DOHH2 (cell line): ENCODE measurements around the gene NPBWR2.

Experiments
- H3F3A ChIP-seq: fragments of 200-600 bp; sonication (generic), shearing (Covaris generic); 2 replicates; pipeline ENCODE4 v1.6.0; 2016; ENCODE audit warnings: antibody characterized with exemption, mild to moderate bottlenecking; ENCODE audit not compliant: control insufficient read depth, insufficient read depth
- H3K27ac ChIP-seq: fragments of 200-600 bp; sonication (generic); 2 replicates; pipeline ENCODE4 v1.5.1; 2014; ENCODE audit warnings: low read depth, mild to moderate bottlenecking, low read length, moderate library complexity
- H3K27me3 ChIP-seq: fragments of 200-600 bp; sonication (generic); 2 replicates; pipeline ENCODE4 v1.6.1; 2014; ENCODE audit warnings: mild to moderate bottlenecking, low read length, mixed read lengths; ENCODE audit not compliant: control insufficient read depth
- H3K36me3 ChIP-seq: fragments of 200-600 bp; sonication (generic); 2 replicates; pipeline ENCODE4 v1.6.1; 2014; ENCODE audit warnings: mild to moderate bottlenecking, low read length, moderate library complexity, mixed read lengths; ENCODE audit not compliant: control insufficient read depth
- H3K4me1 ChIP-seq: fragments of 200-600 bp; sonication (generic); 2 replicates; pipeline ENCODE4 v1.6.1; 2014; ENCODE audit warnings: mild to moderate bottlenecking, low read length, mixed read lengths; ENCODE audit not compliant: control insufficient read depth
- H3K4me2 ChIP-seq: fragments of 200-600 bp; sonication (generic); 2 replicates; pipeline ENCODE4 v1.6.0; 2014; ENCODE audit warnings: mild to moderate bottlenecking, low read length, moderate library complexity
- H3K4me3 ChIP-seq: fragments of 200-600 bp; sonication (generic); 2 replicates; pipeline ENCODE4 v1.5.1; 2014; ENCODE audit warnings: mild to moderate bottlenecking, low read length, mixed read lengths
- H3K79me2 ChIP-seq: fragments of 200-600 bp; sonication (generic); 2 replicates; pipeline ENCODE4 v1.6.1; 2014; ENCODE audit warnings: mild to moderate bottlenecking, low read length, mixed read lengths; ENCODE audit not compliant: control insufficient read depth
- H3K9me2 ChIP-seq: fragments of 200-600 bp; sonication (generic); replicated peaks from 2 replicates; pipeline ENCODE4 v1.6.1; 2014; ENCODE audit warnings: mild to moderate bottlenecking, low read length, mixed read lengths; ENCODE audit not compliant: control insufficient read depth
- H3K9me3 ChIP-seq: fragments of 200-600 bp; sonication (generic); 2 replicates; pipeline ENCODE4 v1.6.1; 2014; ENCODE audit warnings: antibody characterized with exemption, low read length, mixed read lengths; ENCODE audit not compliant: control insufficient read depth, insufficient read depth
- H4K20me1 ChIP-seq: fragments of 200-600 bp; sonication (generic); 2 replicates; pipeline ENCODE4 v1.6.0; 2014; ENCODE audit warnings: low read depth, mild to moderate bottlenecking, antibody characterized with exemption, low read length, moderate library complexity; ENCODE audit not compliant: control insufficient read depth, insufficient read depth
- EZH2phosphoT487 ChIP-seq: fragments of 200-600 bp; sonication (generic); IDR thresholded peaks from 2 replicates; pipeline ENCODE4 v1.6.1; 2017; ENCODE audit warnings: borderline replicate concordance, mild to moderate bottlenecking, antibody characterized with exemption, low read length, moderate library complexity, mixed read lengths
- TF ChIP-seq, protein P1 (sequence below): fragments of 200-600 bp; sonication (generic); IDR thresholded peaks from one replicate; pipeline ENCODE4 v1.5.1; 2014; ENCODE audit warnings: antibody characterized with exemption, mild to moderate bottlenecking, low read depth, low read length; ENCODE audit not compliant: poor library complexity, severe bottlenecking

Gene NPBWR2

GRCh38 chr20:64063389-64064144 is 43.8 kb downstream of the NPBWR2 start:
- Histone ChIP-seq H3K79me2 (peaks cover 13% of the 10 kb centered on the region), H3K27me3 (no peaks in the 10 kb centered on the region; the same call in 1 of the 2 replicates), H3K4me3 (peak overlapping the region; percentile 86), H3K4me2 (peak overlapping the region; percentile 76), H3K4me1 (peaks cover 48% of the 10 kb centered on the region), H4K20me1 (no peaks in the 10 kb centered on the region), H3K9me3 (no peaks in the 10 kb centered on the region), H3F3A (peaks cover 2% of the 10 kb centered on the region; the same call in 1 of the 2 replicates), H3K36me3 (no peaks in the 10 kb centered on the region), H3K27ac (no peak overlapping the region), H3K9me2 (no peaks in the 10 kb centered on the region)
- TF ChIP-seq, protein P1, sequence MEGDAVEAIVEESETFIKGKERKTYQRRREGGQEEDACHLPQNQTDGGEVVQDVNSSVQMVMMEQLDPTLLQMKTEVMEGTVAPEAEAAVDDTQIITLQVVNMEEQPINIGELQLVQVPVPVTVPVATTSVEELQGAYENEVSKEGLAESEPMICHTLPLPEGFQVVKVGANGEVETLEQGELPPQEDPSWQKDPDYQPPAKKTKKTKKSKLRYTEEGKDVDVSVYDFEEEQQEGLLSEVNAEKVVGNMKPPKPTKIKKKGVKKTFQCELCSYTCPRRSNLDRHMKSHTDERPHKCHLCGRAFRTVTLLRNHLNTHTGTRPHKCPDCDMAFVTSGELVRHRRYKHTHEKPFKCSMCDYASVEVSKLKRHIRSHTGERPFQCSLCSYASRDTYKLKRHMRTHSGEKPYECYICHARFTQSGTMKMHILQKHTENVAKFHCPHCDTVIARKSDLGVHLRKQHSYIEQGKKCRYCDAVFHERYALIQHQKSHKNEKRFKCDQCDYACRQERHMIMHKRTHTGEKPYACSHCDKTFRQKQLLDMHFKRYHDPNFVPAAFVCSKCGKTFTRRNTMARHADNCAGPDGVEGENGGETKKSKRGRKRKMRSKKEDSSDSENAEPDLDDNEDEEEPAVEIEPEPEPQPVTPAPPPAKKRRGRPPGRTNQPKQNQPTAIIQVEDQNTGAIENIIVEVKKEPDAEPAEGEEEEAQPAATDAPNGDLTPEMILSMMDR, result no peak
- no peak for TF ChIP-seq EZH2phosphoT487

GRCh38 chr20:64062596-64063388 is 44.6 kb downstream of the NPBWR2 start, which contains the start of gene TCEA2:
Gene TCEA2, plus strand, starts transcription at chr20:64063198. Its CDS starts 115 bp downstream, at chr20:64063313.
- Histone ChIP-seq H4K20me1 (no peaks in the 10 kb centered on the region), H3K4me3 (peak within 1 kb of the TSS; percentile 86), H3K27me3 (no peaks in the 10 kb centered on the region; the same call in 1 of the 2 replicates), H3K79me2 (peaks cover 13% of the 10 kb centered on the region), H3F3A (peaks cover 2% of the 10 kb centered on the region; the same call in 1 of the 2 replicates), H3K36me3 (no peaks in the 10 kb centered on the region), H3K4me2 (peak within 1 kb of the TSS; percentile 76), H3K9me2 (no peaks in the 10 kb centered on the region), H3K9me3 (no peaks in the 10 kb centered on the region), H3K4me1 (peaks cover 56% of the 10 kb centered on the region), H3K27ac (no peak within 1 kb of the TSS)
- TF ChIP-seq, protein P1, result no peak
- TF ChIP-seq EZH2phosphoT487, result no peak

DNA sequence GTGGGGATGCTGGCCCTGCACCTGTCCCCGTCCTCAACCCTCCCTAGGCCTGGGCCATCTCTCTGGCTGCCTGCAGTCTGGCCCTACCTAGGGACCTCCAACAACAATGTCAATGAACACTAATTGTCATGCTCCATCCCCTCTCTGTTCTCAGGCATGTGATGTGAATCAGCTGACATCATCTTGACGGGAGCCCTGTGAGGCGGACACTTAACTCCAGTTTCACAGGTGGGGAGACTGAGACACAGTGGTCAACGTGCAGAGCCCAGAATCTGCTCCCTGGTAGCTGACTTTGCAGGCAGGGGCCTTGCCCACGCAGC is 45.1 kb downstream of the NPBWR2 start:
- peak overlapping the region; percentile 86 for H3K4me3 ChIP-seq

More for the DNA sequence above, 45.1 kb downstream of the NPBWR2 start:
- H3F3A ChIP-seq, result peaks cover 2% of the 10 kb centered on the region; the same call in 1 of the 2 replicates
- H3K79me2 ChIP-seq, result peaks cover 13% of the 10 kb centered on the region
- H3K4me1 ChIP-seq, result peaks cover 61% of the 10 kb centered on the region
- no peak for TF ChIP-seq EZH2phosphoT487
- TF ChIP-seq, protein P1, result no peak
- no peak overlapping the region for H3K27ac ChIP-seq
- peak overlapping the region; percentile 74 for H3K4me2 ChIP-seq
- no peaks in the 10 kb centered on the region for H3K9me3 ChIP-seq
- H3K9me2 ChIP-seq, result no peaks in the 10 kb centered on the region
- no peaks in the 10 kb centered on the region for H3K36me3 ChIP-seq
- no peaks in the 10 kb centered on the region; the same call in 1 of the 2 replicates for H3K27me3 ChIP-seq
- no peaks in the 10 kb centered on the region for H4K20me1 ChIP-seq
